ENCODE results near the gene CHD8.

The CHD8 gene

DNA sequence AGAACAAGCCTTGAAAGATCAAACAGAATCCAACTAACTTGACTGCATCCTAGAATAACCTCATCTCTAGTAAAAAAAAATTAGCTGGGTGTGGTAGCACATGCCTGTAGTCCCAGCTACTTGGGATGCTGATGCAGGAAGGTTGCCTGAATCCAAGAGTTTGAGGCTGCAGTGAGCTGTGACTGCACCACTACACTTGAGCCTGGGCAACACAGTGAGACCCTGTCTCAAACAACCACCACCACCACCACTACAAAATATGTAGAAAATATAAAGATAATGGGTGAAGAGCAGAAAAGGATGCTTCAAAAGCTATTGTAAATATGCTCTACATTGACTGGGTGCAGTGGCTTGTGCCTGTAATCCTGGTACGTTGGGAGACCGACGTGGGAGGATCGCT lies 99.4 kb downstream of the CHD8 start:
- DNase-seq, result no peak

DNA sequence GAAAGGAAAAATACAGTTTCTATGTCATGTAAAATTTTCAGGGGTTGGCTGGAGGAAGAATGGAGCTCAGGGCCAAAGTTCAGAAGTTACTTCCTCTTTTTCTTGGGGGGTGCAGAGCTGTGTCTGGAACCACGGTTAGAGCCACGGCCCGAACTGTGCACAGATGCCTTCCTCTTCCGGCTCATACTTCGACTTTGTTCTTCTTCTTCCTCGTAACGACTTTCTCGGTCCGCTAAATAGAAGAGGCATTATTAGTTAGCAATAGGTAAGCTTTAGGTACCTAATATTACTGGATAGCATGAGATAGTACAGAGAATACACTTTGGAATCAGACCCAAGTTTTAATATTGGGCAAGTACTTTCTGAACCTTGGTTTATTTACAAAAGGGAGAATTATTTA lies 103.3 kb downstream of the CHD8 start:
- DNase-seq, result no peak

DNA sequence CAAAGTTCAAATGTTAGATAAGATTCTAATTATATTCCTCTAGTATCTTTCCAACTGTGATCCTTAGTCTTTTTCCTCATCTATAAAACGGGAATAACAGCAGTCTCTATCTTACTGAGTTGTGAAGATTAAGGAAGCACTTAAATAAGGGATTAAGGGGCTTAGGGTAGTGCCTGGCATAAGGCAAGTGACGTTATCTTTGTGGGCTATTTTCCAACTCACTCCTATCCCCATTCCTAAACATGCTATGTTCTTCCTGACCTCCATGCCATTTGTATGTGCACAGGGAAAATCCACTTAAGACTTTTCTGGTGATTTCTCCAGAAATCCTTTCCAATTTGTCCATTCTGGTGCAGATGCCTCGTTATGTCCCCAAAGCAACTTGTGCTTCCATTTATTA lies 105.4 kb downstream of the CHD8 start:
- DNase-seq, result no peak

DNA sequence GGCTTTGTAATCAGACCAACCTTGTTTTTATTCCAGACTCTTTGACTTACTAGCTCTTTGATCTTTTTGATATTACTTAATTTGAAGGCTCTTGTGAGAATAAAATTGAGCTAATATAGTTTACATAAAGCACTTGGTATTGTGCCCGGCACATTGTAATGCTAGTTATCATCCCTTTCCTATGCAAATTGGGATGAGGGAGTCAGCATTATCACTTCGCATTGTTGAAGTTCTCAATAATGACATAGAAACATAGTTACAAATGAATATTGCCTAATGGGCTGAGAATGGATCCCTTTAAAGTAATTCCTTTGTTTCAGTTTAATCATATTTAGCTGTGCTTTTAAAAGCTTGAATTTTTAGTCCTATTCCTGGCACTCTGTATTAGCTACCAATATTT lies 108.7 kb downstream of the CHD8 start:
- no peak for DNase-seq

DNA sequence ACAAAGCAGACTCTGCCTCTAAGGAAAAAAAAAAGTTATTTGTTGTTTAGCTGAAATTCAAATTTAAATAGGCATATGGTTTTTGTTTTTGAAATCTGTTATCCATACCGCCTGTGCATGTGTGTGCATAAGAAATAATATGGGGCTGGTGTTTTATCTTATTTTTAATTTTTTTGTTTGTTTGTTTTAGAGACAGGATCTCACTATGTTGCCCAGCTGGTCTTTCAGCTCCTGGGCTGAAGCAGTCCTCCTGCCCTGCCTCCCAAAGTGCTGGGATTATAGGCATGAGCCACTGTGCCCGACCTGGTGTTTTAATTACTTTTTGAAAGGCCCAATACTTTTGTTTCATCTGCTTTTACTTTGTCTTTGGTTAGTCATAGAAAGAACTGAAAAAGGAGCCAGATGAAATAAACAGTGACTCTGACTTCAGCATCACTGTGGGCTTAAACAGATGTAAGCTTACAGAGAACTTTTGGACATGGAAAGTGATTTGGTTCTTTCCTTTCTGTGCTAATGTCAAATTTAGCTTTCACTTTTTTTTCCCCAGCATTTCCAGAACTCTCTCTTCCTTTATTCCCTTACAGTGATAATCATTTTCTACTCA lies 109.3 kb downstream of the CHD8 start:
- no peak for DNase-seq

GRCh38 chr14:21343035-21343794 lies 112.7 kb downstream of the CHD8 start:
- no peak for DNase-seq
